DMS153 (cell line): Measurements from ENCODE around the gene LRRTM3.

ENCODE experiments used
- DNase-seq: peaks from one replicate; lab custom pipeline; 2025; lab: John Stamatoyannopoulos, UW

LRRTM3 gene

GRCh38 chr10:67119651-67120050, 193.8 kb downstream of the LRRTM3 start:
- DNase-seq = no peak

- DNase-seq = no peak
Observed at GRCh38 chr10:67127441-67127840, 201.6 kb downstream of the LRRTM3 start.

GRCh38 chr10:67140641-67141040, 214.8 kb downstream of the LRRTM3 start:
- no peak for DNase-seq

- DNase-seq = no peak
Observed at GRCh38 chr10:67141300-67141699, 215.5 kb downstream of the LRRTM3 start.

- no peak for DNase-seq
Observed at GRCh38 chr10:67144530-67144929, 218.7 kb downstream of the LRRTM3 start.
